Measurements from ENCODE around the gene PIGP.

DNA sequence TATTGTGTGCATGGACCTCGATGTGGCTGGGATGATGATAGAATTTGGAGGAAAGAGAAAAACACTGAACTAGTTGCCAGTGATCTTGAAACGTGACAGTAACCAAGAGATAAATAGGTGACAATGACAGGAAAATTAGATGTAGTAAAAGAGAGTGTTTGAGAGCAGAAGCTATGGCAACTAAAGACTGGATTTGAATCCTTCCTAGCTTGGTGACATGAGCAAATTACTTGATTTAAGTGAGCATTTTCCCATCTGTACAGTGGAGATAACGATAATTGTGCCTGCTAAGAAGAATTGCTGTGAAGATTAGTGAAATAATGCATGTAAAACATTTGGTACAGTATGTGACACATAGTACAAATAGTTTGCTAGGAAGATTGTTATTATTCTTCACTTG lies 12.9 kb upstream of the PIGP start:
- TF ChIP-seq, protein P1, sequence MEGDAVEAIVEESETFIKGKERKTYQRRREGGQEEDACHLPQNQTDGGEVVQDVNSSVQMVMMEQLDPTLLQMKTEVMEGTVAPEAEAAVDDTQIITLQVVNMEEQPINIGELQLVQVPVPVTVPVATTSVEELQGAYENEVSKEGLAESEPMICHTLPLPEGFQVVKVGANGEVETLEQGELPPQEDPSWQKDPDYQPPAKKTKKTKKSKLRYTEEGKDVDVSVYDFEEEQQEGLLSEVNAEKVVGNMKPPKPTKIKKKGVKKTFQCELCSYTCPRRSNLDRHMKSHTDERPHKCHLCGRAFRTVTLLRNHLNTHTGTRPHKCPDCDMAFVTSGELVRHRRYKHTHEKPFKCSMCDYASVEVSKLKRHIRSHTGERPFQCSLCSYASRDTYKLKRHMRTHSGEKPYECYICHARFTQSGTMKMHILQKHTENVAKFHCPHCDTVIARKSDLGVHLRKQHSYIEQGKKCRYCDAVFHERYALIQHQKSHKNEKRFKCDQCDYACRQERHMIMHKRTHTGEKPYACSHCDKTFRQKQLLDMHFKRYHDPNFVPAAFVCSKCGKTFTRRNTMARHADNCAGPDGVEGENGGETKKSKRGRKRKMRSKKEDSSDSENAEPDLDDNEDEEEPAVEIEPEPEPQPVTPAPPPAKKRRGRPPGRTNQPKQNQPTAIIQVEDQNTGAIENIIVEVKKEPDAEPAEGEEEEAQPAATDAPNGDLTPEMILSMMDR (IDR thresholded peaks at IDR 0.05; ENCODE audit: insufficient read depth, low read depth, low read length) = no peak
- TF ChIP-seq EZH2 (IDR thresholded peaks at IDR 0.05; ENCODE audit: insufficient read depth, low read length) = no peak
